Mucosa of descending colon (tissue), 3 donors: ENCODE measurements around the gene MIEN1. TPM values are rescaled to one million over a fixed set of nuclear protein-coding genes. Genes with fewer than 3 reads are reported as not detected.

Source experiments
- ATAC-seq: fragments of 200-7000 bp; cut with Tn5 transposase; one replicate; pipeline ENCODE4 v1.9.1; 2020; ENCODE audit warnings: mild to moderate bottlenecking, moderate library complexity
- DNase-seq, 3 donors: peaks; one replicate each; pipeline ENCODE4 v3.0.0-alpha.2; 2020
- H3K36me3 ChIP-seq: fragments of 200-600 bp; one replicate; pipeline ENCODE4 v1.8.0; 2021; ENCODE audit warnings: low read depth, mild to moderate bottlenecking
- H3K4me1 ChIP-seq: fragments of 200-600 bp; one replicate; pipeline ENCODE4 v1.8.0; 2021; ENCODE audit warnings: low read depth, mild to moderate bottlenecking
- H3K4me3 ChIP-seq: fragments of 200-600 bp; one replicate; pipeline ENCODE4 v1.8.0; 2021; ENCODE audit warnings: mild to moderate bottlenecking
- H3K9me3 ChIP-seq: fragments of 200-600 bp; one replicate; pipeline ENCODE4 v1.8.0; 2021; ENCODE audit warnings: mild to moderate bottlenecking
- CTCF ChIP-seq: fragments of 200-600 bp; IDR thresholded peaks from one replicate; pipeline ENCODE4 v1.8.0; 2022; ENCODE audit warnings: antibody characterized with exemption, mild to moderate bottlenecking
- intact Hi-C, 2 donors: fragments of 100-400 bp; cut with DNase I in 1 of 2; cut with micrococcal nuclease in 1 of 2; formaldehyde crosslinking; loops; one replicate each; pipeline versions ENCODE4 v1.11.0 to v1.11.1; 2022; cut with DNase I, micrococcal nuclease
- total RNA-seq, 3 donors: library from RNA; stranded (reverse); fragmentation: NEBNext Ultra II Directional in 2 of 3; extraction: Animal tissue kit (Norgen Biotek cat#: 25700) in 2 of 3; gene quantifications; one replicate each; pipeline versions ENCODE4 v1.2.1 to v1.2.4, GENCODE V29; 2021 to 2023
- donor health status: DM: no; HTN: no; CAD: no; lungs with moderate emphysema.
- donor health status: DM: no; HTN: no; CAD: no.
- donor health status: DM: no; HTN: yes; CAD: no.

The MIEN1 gene
- total RNA-seq, 3 donors from 2014 or later: 63.2 to 84.3 (median 67.1) TPM

- TF ChIP-seq CTCF: no peak
- H3K36me3 ChIP-seq: no peaks in the 10 kb centered on the region
- no peak for ATAC-seq
Measured at GRCh38 chr17:39722104-39722503, 8.2 kb downstream of the MIEN1 start.

GRCh38 chr17:39719563-39720355, 10.6 kb downstream of the MIEN1 start:
- intact Hi-C loops: no loop called here
- no peaks in the 10 kb centered on the region for H3K36me3 ChIP-seq
- H3K4me3 ChIP-seq: no peak overlapping the region
- TF ChIP-seq CTCF: no peak
- DNase-seq (peak in 2 of 3 donors; percentile 38 to 71), ATAC-seq (no peak)
- H3K9me3 ChIP-seq: no peaks in the 10 kb centered on the region
- peaks cover 22% of the 10 kb centered on the region for H3K4me1 ChIP-seq

More at GRCh38 chr17:39722104-39722503, 8.2 kb downstream of the MIEN1 start:
- Histone ChIP-seq H3K4me3 (no peak overlapping the region), H3K9me3 (no peaks in the 10 kb centered on the region), H3K4me1 (peaks cover 8% of the 10 kb centered on the region)
- intact Hi-C loops: no loop called here
- DNase-seq: no peak

DNA sequence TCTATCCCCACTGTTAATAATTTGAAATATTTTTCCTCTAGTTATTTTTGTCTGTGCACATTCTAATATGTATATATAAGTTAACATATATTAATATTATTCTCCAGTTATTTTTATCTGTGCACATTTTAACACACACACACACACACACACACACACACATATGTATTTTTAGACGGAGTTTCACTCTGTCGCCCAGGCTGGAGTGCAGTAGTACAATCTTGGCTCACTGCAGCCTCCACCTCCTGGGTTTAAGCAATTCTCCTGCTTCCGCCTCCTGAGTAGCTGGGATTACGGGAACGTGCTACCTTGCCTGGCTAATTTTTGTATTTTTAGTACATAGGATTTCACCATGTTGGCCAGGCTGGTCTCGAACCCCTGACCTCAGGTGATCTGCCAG, 12.7 kb downstream of the MIEN1 start:
- H3K4me3 ChIP-seq: no peak overlapping the region
- TF ChIP-seq CTCF: no peak
- no peaks in the 10 kb centered on the region for H3K36me3 ChIP-seq
- H3K4me1 ChIP-seq: peaks cover 22% of the 10 kb centered on the region
- ATAC-seq (no peak), DNase-seq (peak in 1 of 3 donors; percentile 14)
- no peaks in the 10 kb centered on the region for H3K9me3 ChIP-seq
- intact Hi-C loops: no loop called here

GRCh38 chr17:39716879-39717536, 13.3 kb downstream of the MIEN1 start:
- no peak overlapping the region for H3K4me3 ChIP-seq
- no peaks in the 10 kb centered on the region for H3K9me3 ChIP-seq
- TF ChIP-seq CTCF: no peak
- H3K36me3 ChIP-seq: peaks cover 2% of the 10 kb centered on the region
- H3K4me1 ChIP-seq: peaks cover 22% of the 10 kb centered on the region
- ATAC-seq (peak; percentile 93), DNase-seq (peak; percentile 68 to 86 (median 85))
- intact Hi-C loops: no loop called here

- H3K36me3 ChIP-seq: peaks cover 4% of the 10 kb centered on the region
Measured at GRCh38 chr17:39716073-39716818, 14.1 kb downstream of the MIEN1 start.

More at GRCh38 chr17:39716073-39716818, 14.1 kb downstream of the MIEN1 start:
- no peak overlapping the region for H3K4me3 ChIP-seq
- TF ChIP-seq CTCF: no peak
- no peaks in the 10 kb centered on the region for H3K9me3 ChIP-seq
- peaks cover 22% of the 10 kb centered on the region for H3K4me1 ChIP-seq
- intact Hi-C loops: no loop called here
- ATAC-seq (peak; percentile 48), DNase-seq (peak in 2 of 3 donors; percentile 53 to 57)
